Activated CD4-positive, alpha-beta T cell treated with anti-CD3 and anti-CD28 coated beads, Interleukin-2, amount 10 ng/mL, durations not matched to agents 24 days and 14 days (primary cell): Measurements from ENCODE around the gene OR2V1. TPM values are rescaled to one million over a fixed set of nuclear protein-coding genes. Genes with fewer than 3 reads are reported as not detected.
"Not testable (repeated sequence)": the region's sequence is repeated elsewhere in the genome, so short reads cannot be mapped to it uniquely, and the experiment has no call there.

Source experiments
- DNase-seq: peaks from one replicate; pipeline ENCODE4 v3.0.0; 2022
- H3K27ac Mint-ChIP-seq: one replicate; pipeline ENCODE4 v1.8.0; 2022; ENCODE audit warnings: mild to moderate bottlenecking, mixed read lengths
- H3K27me3 Mint-ChIP-seq: one replicate; pipeline ENCODE4 v1.8.0; 2022; ENCODE audit warnings: mixed read lengths
- H3K36me3 Mint-ChIP-seq: one replicate; pipeline ENCODE4 v1.8.0; 2022; ENCODE audit warnings: low read depth, mild to moderate bottlenecking, mixed read lengths
- H3K4me1 Mint-ChIP-seq: one replicate; pipeline ENCODE4 v1.8.0; 2021; ENCODE audit warnings: mixed read lengths
- H3K4me3 Mint-ChIP-seq: one replicate; pipeline ENCODE4 v1.8.0; 2022; ENCODE audit warnings: mild to moderate bottlenecking, moderate library complexity, mixed read lengths
- H3K9me3 Mint-ChIP-seq: one replicate; pipeline ENCODE4 v1.8.0; 2021; ENCODE audit warnings: mixed read lengths
- intact Hi-C: fragments of 100-400 bp; cut with micrococcal nuclease; formaldehyde crosslinking; loops from one replicate; pipeline ENCODE4 v1.15.1; 2023
- total RNA-seq: library from RNA; stranded (reverse); gene quantifications from 2 replicates; pipeline ENCODE4 v1.2.3, GENCODE V29; 2022

Gene OR2V1
- total RNA-seq, 1 donor from 2014 or later, result not detected

GRCh38 chr5:181129601-181130000, 1.4 kb downstream of the OR2V1 start:
- H3K27ac Mint-ChIP-seq, result no peak overlapping the region
- intact Hi-C loops, result no loop called here
- no peak for DNase-seq
- H3K4me3 Mint-ChIP-seq, result no peak overlapping the region
- H3K27me3 Mint-ChIP-seq, result peaks cover 21% of the 10 kb centered on the region
- H3K4me1 Mint-ChIP-seq, result no peaks in the 10 kb centered on the region
- no peaks in the 10 kb centered on the region for H3K36me3 Mint-ChIP-seq
- no peaks in the 10 kb centered on the region for H3K9me3 Mint-ChIP-seq

DNA sequence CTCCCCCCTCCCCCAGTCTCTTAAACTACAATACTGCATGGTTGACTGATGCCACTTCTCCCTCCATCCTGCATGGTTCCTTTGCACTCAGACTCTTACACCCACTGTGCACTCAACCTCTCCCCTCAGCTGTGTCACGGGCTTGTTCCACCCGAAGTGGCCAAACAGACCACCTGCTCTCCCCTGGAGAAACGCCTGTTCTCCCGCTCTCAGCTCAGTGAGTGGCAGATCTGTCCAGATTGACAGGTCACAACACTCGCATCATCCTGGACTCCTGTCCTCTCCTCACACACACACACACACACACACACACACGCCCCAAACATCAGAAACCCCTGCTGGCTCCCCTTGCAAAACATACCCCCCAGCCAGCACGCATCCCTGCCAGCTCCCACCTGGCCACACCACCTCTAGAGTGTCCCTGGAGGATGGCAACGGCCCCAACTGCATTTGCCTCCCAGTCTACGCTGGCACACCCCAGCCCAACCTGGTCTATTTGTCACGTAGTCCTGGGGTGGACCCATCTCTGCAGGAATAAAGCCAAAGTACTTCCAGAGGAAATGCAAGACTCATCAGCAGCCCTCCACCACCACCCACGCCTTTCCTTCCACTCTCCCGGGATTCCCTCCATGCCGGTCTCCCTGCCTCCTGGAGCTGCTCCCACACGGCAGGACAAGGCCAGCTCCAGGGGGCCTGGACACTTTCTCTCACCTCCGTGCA, 2.9 kb downstream of the OR2V1 start:
- Mint-ChIP-seq H3K36me3 (no peaks in the 10 kb centered on the region), H3K4me3 (no peak overlapping the region), H3K27me3 (peaks cover 17% of the 10 kb centered on the region), H3K27ac (no peak overlapping the region), H3K4me1 (no peaks in the 10 kb centered on the region), H3K9me3 (no peaks in the 10 kb centered on the region)
- intact Hi-C loops, result no loop called here
- DNase-seq, result no peak

DNA sequence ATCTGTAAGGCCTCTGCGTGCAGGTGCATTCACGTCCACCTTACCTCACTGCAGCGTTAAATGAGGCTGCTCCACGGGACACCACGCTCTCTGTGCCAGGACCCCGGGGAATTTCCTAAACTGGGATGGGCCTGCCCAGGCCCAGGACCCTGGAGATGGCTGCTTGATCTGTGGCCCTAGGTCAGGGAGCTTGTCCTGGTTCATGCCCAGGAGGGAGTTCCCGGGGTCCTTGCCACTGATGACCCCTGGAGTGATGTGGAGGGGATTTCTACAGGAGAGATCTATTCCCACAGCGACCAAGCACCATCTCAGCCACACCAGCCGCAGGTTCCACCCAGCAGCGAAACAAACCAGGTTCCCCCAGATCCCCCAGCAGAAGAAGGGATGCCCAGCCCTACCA, 3.5 kb downstream of the OR2V1 start:
- Mint-ChIP-seq H3K36me3 (no peaks in the 10 kb centered on the region), H3K9me3 (no peaks in the 10 kb centered on the region), H3K4me3 (no peak overlapping the region), H3K27me3 (peaks cover 19% of the 10 kb centered on the region), H3K4me1 (no peaks in the 10 kb centered on the region), H3K27ac (no peak overlapping the region)
- no peak for DNase-seq
- intact Hi-C loops, result no loop called here

DNA sequence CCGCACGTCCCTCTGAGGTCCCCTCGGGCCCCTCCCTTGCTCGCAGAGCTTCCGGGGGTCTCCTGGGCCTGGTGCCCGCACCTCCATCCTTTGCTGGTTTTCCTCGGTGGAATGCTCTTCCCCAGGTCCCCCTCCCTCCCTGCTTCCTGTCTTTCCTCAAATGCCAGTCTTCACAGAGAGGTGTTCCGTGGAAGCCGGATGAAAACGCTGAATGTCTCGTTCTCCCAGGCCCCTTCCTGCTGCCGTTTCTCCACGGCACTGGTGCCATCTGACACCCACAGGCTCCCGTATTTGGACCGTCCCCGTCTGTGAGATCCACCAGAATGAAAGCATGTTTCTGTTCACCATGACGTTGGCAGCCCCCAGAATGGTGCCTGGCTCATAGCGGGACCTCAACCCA, 4.1 kb downstream of the OR2V1 start:
- H3K4me3 Mint-ChIP-seq, result no peak overlapping the region
- no peaks in the 10 kb centered on the region for H3K4me1 Mint-ChIP-seq
- intact Hi-C loops, result no loop called here
- no peaks in the 10 kb centered on the region for H3K9me3 Mint-ChIP-seq
- H3K27me3 Mint-ChIP-seq, result peaks cover 21% of the 10 kb centered on the region
- no peaks in the 10 kb centered on the region for H3K36me3 Mint-ChIP-seq
- DNase-seq, result no peak
- H3K27ac Mint-ChIP-seq, result no peak overlapping the region

- Mint-ChIP-seq H3K36me3 (no peaks in the 10 kb centered on the region), H3K27me3 (peaks cover 18% of the 10 kb centered on the region), H3K4me1 (no peaks in the 10 kb centered on the region), H3K9me3 (no peaks in the 10 kb centered on the region), H3K4me3 (no peak overlapping the region), H3K27ac (no peak overlapping the region)
- intact Hi-C loops, result no loop called here
- no peak for DNase-seq
These were observed 6.4 kb downstream of the OR2V1 start for GRCh38 chr5:181124526-181124925.

DNA sequence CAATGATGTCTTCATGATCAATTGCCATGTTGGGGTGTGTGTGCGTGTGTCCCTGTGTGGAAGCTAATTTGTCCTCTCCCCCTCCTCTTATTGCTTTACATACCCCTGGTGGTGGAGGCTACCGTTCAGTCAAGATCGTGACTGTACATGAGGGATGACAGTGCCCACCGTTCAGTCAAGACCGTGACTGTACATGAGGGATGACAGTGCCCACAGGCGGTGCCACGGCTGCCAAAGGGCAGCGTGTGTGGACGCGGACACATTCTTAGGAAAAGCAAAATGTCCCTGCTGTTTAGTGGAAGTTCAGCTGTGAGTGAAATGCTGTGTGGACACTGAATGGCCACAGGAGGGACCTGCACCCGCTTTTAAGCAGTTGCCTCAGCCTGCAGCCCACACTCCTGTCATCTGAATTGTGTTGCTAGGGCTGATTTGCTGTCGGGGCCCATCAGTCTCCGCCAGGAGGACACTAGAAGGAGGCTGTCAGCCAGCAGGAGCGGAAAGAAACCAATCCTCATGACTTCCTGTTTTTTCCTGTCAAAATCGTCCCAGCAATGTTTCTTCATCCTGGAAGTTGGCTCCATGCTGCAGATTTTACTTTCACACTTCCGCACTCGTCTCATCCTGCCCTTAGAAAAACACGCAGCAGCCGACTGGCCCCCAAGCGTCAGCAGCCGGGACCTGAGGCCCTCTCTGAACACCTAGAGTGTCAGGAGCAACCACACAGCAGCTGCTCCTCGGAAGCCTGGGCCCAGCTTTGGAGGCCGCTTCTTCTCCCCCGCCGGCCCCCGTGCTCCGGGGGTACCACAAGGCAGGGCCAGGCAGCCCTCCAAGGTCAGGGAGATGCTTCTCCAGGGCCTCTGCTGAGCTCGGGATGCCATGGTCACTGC, 9.1 kb downstream of the OR2V1 start:
- no peaks in the 10 kb centered on the region for H3K4me1 Mint-ChIP-seq
- intact Hi-C loops, result no loop called here

GRCh38 chr5:181120761-181121160, 10.2 kb downstream of the OR2V1 start:
- H3K27ac Mint-ChIP-seq, result no peak overlapping the region
- H3K9me3 Mint-ChIP-seq, result no peaks in the 10 kb centered on the region
- no peaks in the 10 kb centered on the region for H3K36me3 Mint-ChIP-seq
- no peaks in the 10 kb centered on the region for H3K4me1 Mint-ChIP-seq
- intact Hi-C loops, result no loop called here
- H3K27me3 Mint-ChIP-seq, result peaks cover 33% of the 10 kb centered on the region
- no peak overlapping the region for H3K4me3 Mint-ChIP-seq
- no peak for DNase-seq

More for the DNA sequence above, 9.1 kb downstream of the OR2V1 start:
- H3K36me3 Mint-ChIP-seq, result no peaks in the 10 kb centered on the region
- peaks cover 24% of the 10 kb centered on the region for H3K27me3 Mint-ChIP-seq
- no peak overlapping the region for H3K27ac Mint-ChIP-seq
- DNase-seq, result no peak
- no peak overlapping the region for H3K4me3 Mint-ChIP-seq
- no peaks in the 10 kb centered on the region for H3K9me3 Mint-ChIP-seq

DNA sequence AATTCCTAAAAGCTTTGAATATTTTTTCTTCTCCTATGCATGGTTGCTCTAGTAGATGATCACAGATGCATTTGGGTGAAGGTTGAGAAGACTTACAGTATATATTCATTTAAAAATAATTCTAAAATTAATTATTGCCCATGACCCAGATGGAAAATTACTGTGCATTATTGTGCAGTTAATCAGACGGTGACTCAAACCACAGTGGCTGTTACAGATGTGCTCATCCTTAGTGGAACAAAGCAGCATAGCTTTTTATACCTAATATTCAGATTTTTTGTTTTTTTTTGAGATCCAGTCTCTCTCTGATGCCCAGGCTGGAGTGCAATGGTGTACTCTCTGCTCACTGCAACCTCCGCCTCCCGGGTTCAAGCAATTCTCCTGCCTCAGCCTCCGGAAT, 10.7 kb downstream of the OR2V1 start:
- Mint-ChIP-seq H3K27me3 (peaks cover 37% of the 10 kb centered on the region), H3K9me3 (no peaks in the 10 kb centered on the region), H3K4me1 (no peaks in the 10 kb centered on the region), H3K4me3 (no peak overlapping the region), H3K36me3 (no peaks in the 10 kb centered on the region), H3K27ac (no peak overlapping the region)
- intact Hi-C loops, result no loop called here
- DNase-seq, result no peak

DNA sequence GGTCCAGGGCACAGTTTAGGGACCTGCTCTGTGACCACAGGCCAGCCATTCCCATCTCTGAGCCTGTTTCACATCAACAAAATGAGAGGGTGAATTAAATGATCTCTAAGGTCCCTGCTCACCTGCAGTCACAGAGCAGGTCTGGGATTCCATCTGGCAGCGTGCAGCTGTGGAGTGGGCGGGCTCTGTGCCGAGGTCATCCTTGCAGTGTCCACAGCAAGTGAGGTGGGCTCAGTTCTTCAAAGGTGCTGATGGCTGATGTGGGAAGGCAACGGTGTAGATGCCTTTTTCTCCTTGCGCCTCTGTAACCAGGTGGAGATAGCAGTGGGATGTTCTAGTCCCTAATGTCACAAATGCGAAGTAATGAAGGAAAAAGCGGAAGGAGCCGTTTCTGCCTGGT, 11.9 kb downstream of the OR2V1 start:
- Mint-ChIP-seq H3K27me3 (peaks cover 49% of the 10 kb centered on the region), H3K4me3 (no peak overlapping the region), H3K4me1 (no peaks in the 10 kb centered on the region), H3K9me3 (no peaks in the 10 kb centered on the region), H3K36me3 (no peaks in the 10 kb centered on the region), H3K27ac (no peak overlapping the region)
- DNase-seq, result no peak
- intact Hi-C loops, result no loop called here

DNA sequence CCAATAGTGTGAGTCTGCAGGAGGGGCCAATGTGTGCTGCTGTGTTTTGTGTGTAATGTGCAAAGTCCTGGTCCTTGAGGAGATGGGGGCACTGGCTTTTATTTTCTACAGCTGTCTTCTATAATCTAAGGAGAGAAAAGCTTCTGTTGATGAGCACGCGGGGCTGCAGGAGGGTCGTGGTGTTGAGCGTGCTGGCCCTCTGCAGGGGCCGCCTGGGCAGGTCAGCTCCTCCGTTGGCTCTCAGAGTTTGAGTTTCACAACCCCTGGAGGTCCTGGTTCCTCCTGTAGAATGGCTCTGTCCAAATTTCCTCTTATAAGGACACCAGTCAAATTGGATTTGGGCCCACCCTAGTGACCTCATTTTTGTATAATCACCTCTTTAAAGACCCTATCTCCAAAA, 12.6 kb downstream of the OR2V1 start:
- intact Hi-C loops, result no loop called here

DNA sequence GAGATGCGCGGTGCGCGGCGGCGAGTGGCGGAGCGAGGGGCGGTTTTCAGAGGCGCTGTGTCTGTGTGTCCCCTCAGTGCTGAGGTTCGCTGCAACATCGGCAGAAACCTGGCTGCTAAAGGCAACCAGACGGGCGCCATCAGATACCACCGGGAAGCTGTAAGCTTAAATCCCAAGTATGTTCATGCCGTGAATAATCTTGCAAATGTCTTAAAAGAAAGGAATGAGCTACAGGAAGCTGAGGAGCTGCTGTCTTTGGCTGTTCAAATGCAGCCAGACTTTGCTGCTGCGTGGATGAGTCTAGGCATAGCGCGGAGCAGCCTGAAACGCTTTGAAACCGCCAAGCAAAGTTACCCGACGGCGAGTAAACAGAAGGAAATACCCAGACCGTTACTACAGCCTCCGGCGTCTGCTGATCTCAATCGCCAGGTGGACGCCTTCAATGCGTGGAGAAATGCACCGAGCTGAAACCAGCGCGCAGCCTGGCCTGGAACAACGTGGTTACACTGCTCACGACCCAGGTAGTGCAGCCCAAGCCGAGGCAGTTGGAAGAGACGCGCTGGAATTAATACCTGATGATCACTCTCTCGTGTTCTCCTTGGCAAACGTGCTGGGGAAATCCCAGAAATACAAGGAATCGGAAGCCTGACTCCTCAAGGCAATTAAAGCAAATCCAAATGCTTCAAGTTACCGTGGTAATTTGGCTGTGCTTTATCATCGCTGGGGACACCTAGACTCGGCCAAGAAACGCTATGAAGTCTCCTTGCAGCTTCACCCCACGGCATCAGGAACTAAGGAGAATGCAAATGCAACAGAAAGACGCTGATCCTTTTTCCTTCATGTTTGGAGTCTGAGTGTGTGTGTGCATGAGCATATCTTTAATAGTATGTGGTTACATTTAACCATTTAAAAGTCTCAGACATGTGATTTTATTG, 15.9 kb downstream of the OR2V1 start:
- no peaks in the 10 kb centered on the region for H3K9me3 Mint-ChIP-seq
- no peak overlapping the region for H3K27ac Mint-ChIP-seq
- no peak overlapping the region for H3K4me3 Mint-ChIP-seq
- no peaks in the 10 kb centered on the region for H3K4me1 Mint-ChIP-seq
- H3K36me3 Mint-ChIP-seq, result no peaks in the 10 kb centered on the region
- peaks cover 39% of the 10 kb centered on the region for H3K27me3 Mint-ChIP-seq
- intact Hi-C loops, result no loop called here
- DNase-seq, result peak; percentile 60

More for the DNA sequence above, 12.6 kb downstream of the OR2V1 start:
- Mint-ChIP-seq H3K4me1 (no peaks in the 10 kb centered on the region), H3K9me3 (no peaks in the 10 kb centered on the region), H3K36me3 (no peaks in the 10 kb centered on the region), H3K4me3 (no peak overlapping the region), H3K27ac (no peak overlapping the region), H3K27me3 (peaks cover 52% of the 10 kb centered on the region)
- DNase-seq, result no peak

DNA sequence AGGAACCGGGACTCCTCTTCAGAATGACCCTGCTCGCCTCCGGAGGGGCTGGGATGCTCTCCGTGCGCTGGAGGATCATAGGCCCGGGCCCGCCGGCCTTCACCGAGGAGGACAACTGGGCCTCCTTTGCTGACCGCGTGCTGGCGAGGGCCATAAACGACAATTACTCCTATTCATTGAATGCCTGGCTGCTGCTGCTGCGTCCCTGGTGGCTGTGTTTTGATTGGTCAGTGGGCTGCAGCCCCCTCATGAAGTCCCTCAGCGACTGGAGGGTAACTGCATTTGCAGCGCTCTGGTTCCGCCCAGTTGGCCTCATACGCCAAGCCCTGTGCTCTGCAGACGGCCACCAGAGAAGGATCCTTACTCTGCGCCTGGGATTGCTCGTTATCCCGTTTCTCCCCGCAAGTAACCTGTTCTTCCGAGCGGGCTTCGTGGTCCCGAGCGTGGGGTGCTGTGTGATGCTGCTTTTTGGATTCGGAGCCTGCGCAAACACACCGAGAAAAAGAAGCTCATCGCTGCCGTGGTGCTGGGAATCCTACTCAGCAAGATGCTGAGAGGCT, 16.6 kb downstream of the OR2V1 start:
- intact Hi-C loops, result no loop called here
- Mint-ChIP-seq H3K4me1 (no peaks in the 10 kb centered on the region), H3K27ac (no peak overlapping the region), H3K4me3 (no peak overlapping the region), H3K9me3 (no peaks in the 10 kb centered on the region), H3K36me3 (no peaks in the 10 kb centered on the region), H3K27me3 (peaks cover 39% of the 10 kb centered on the region)
- no peak for DNase-seq

DNA sequence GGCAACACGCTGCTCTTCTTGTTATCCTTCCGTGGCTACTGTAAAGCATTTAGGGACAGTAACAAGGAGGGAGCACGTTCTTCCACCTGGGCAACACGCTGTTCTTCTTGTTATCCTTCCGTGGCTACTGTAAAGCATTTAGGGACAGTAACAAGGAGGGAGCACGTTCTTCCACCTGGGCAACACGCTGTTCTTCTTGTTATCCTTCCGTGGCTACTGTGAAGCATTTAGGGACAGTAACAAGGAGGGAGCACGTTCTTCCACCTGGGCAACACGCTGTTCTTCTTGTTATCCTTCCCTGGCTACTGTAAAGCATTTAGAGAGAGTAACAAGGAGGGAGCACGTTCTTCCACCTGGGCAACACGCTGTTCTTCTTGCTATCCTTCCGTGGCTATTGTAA, 17.4 kb downstream of the OR2V1 start:
- H3K27ac Mint-ChIP-seq, H3K4me1 Mint-ChIP-seq, H3K4me3 Mint-ChIP-seq, DNase-seq, intact Hi-C loops, H3K36me3 Mint-ChIP-seq, H3K9me3 Mint-ChIP-seq: not testable (repeated sequence)
- peaks cover 35% of the 10 kb centered on the region for H3K27me3 Mint-ChIP-seq
